AG10803 (cell line): ENCODE measurements around the gene PSAP.

ENCODE experiments used
- DNase-seq: peaks from one replicate; pipeline ENCODE4 v3.0.0; 2010; ENCODE audit warnings: low read depth
- H3K4me3 ChIP-seq: 2 replicates; pipeline ENCODE4 v1.5.1; 2011; ENCODE audit warnings: mild to moderate bottlenecking, low read length, control low read depth
- CTCF ChIP-seq: conservative IDR thresholded peaks from 2 replicates; pipeline ENCODE4 v1.5.1; 2011; ENCODE audit warnings: mild to moderate bottlenecking, low read length, control low read depth, inconsistent platforms

Gene PSAP

DNA sequence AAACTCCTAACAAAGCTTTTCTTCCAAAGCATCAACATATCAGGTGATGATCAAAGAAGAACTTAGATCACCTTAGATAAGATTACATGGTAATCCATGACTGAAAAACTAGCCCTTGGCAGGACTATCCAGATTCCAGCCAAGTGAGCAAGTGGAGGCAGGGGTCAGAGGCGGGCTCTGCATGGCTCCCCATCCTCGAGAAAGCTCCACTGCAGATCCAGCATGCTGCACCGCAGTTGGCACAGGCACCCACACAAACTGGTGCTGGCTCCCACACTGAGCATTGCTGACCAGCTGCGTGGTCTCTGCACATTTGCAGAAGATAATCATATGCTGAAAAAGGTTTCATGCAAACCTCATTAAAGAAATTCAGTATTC lies 10.1 kb downstream of the PSAP start:
- no peak for DNase-seq
- no peak for TF ChIP-seq CTCF
- H3K4me3 ChIP-seq = no peak overlapping the region

DNA sequence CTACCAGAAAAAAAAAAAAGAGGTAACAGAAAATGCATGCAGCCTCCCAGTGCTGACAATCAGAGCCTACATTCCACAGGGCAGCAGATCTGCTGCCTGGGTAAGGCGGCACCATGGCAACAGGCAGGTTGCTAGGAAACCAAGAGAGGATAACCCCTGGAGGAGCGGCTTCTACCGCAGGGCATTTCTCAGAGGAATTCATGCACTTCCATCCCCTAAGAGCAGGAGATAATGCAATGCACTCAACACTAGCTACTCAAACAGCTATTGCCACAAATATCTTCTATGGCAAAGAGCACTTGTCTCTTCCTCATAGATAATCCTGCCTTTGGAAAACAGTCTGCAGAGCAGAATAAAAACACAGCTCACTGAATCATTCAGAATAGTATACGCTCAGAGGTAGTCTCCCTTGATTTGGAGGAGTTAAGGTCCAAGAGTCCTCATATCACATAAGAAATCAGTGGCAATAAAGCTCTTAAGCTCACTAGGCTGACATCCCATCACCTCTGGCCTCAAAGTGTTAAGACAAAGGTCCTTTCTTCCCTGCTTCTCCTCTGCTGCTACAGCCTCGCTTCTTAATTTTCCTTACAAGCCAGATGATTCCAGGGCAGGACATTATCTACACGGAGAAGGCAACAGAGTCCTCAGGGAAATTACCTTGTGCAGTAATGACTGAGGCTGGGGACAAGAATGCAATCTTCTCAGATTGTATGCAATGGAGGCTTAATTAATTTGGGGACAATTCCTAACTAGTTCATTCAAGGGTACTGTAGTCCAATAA lies 10.7 kb downstream of the PSAP start:
- DNase-seq = peak; percentile 98
- no peak for TF ChIP-seq CTCF
- no peak overlapping the region for H3K4me3 ChIP-seq

DNA sequence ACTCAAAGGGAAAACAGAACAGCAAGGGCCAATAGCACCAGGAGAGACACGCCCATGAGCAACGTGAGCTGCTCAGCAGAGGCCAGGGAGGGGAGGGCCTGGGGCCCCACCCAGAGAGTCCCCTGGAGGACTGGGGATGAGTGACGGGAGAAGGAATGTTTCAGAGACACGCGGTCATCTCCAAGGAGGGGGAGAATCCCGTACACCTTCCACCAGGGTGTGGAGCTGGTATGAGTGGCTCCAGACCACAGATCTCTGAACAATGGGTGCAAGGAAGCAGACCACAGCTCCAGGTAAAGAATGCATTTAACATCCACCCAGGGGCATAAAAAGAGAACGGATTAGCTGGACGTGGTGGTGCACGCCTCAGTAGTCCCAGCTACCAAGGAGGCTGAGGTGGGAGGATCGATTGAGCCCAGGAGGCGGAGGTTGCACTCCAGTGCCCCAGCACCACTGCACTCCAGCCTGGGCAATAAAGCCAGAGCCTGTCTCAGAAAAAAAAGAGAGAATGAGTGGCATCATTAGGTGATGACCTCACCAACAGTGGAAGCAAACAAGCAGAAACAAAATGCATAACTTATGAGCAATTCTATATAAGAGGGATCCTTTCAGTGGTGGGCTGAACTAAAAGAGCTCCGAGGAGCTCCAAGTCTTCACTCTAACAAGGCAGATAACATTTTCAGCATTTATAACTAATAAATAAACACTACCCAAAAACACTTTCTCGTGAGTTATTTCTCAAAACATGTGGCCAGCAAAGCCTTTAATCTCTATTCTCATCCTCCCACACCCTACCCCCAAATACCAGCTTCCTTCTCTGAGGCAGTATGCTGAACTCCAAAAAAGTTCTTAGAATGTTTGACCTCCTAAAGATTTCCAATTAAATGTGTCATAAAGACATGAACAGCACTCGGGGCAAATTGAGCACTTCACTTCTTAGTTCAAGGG lies 12.5 kb downstream of the PSAP start:
- no peak overlapping the region for H3K4me3 ChIP-seq
- no peak for TF ChIP-seq CTCF
- peak; percentile 53 for DNase-seq

- no peak overlapping the region for H3K4me3 ChIP-seq
- DNase-seq = no peak
- peak; percentile 13; the same call in 1 of the 2 replicates for TF ChIP-seq CTCF
Observed at GRCh38 chr10:71837098-71837827, 13.8 kb downstream of the PSAP start.

GRCh38 chr10:71836596-71836974 lies 14.5 kb downstream of the PSAP start:
- H3K4me3 ChIP-seq = no peak overlapping the region
- no peak for TF ChIP-seq CTCF
- peak; percentile 63 for DNase-seq

DNA sequence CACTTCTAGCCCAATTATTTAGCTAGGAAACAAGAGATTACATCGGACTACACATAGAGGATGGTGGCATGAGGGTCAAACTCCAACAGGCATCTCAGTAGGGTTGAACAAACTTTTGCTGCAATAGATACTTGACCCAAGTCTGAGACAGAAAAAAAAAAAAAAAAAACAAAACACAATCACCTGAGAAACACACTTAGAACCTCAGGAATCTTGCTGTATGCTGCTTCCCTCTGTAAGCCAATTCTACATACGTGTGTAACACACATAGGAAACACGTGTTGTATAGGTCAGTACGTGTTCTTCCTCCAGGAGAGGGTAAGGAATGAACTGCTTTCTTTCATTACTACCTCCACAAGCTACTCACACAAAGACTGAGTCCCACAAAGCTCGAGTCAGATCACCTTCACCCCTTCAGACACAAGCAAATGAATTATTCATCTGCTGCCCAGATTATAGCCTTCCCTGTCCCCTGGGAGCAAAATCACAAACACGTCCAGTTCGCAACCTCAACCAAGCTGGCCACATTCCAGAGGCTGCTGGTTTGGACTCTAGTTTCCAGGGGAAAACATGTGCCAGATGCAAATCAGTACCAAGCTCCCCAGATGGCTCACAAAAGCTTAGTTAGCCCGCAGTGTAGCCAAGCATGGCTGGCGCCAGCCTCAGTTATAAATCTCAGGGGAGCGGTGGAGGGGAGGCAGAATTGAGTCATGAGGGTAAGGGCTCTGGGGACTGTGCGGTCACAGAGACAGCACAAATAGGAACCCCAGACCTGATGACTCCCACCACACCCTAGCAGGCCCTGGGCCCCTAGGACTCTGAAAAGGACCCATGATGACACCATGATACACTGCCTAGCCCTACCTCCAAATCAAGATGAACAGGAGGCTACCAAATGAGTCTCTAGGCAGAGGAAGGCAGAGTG lies 15.1 kb downstream of the PSAP start:
- TF ChIP-seq CTCF = no peak
- peak overlapping the region; percentile 23; the same call in 1 of the 2 replicates for H3K4me3 ChIP-seq
- peak; percentile 99 for DNase-seq
